SJSA1 (cell line): Measurements from ENCODE around the gene ZNF655. TPM values are rescaled to one million over a fixed set of nuclear protein-coding genes. Genes with fewer than 3 reads are reported as not detected.
"Not testable (repeated sequence)": the region's sequence is repeated elsewhere in the genome, so short reads cannot be mapped to it uniquely, and the experiment has no call there.

Source experiments
- DNase-seq, 2 experiments: peaks; one replicate each; pipeline ENCODE4 v3.0.0-alpha.2; 2015 to 2020; ENCODE audit warnings: low spot score in 2 of 2, low read depth in 1 of 2
- H3K27ac ChIP-seq: fragments of 250-450 bp; sonication (Bioruptor Pico); 2 replicates; pipeline ENCODE4 v1.5.1; 2020; ENCODE audit warnings: mild to moderate bottlenecking, moderate library complexity
- H3K27me3 ChIP-seq: fragments of 250-450 bp; sonication (Bioruptor Pico); replicated peaks from 2 replicates; pipeline ENCODE4 v1.5.1; 2020; ENCODE audit warnings: mild to moderate bottlenecking, moderate library complexity
- H3K36me3 ChIP-seq: fragments of 250-450 bp; sonication (Bioruptor Pico); 2 replicates; pipeline ENCODE4 v1.5.1; 2020; ENCODE audit warnings: mild to moderate bottlenecking
- H3K4me1 ChIP-seq: fragments of 250-450 bp; sonication (Bioruptor Pico); replicated peaks from 2 replicates; pipeline ENCODE4 v1.6.1; 2021; ENCODE audit warnings: mild to moderate bottlenecking
- H3K4me3 ChIP-seq: fragments of 250-450 bp; sonication (Bioruptor Pico); 2 replicates; pipeline ENCODE4 v1.5.1; 2020; ENCODE audit warnings: mild to moderate bottlenecking
- H3K9me3 ChIP-seq: fragments of 250-450 bp; sonication (Bioruptor Pico); replicated peaks from 2 replicates; pipeline ENCODE4 v1.5.1; 2020; ENCODE audit warnings: mild to moderate bottlenecking
- total RNA-seq: library from RNA; depleted of rRNA; stranded (reverse); fragments of >200 nt; shearing (Covaris generic); gene quantifications from 2 replicates; pipeline ENCODE4 v1.2.3, GENCODE V29; 2014

ZNF655 gene
- total RNA-seq, 1 experiment from 2014 or later: 107 TPM

GRCh38 chr7:99551334-99551733, 7.1 kb upstream of the ZNF655 start:
- Histone ChIP-seq H3K36me3 (peaks cover 49% of the 10 kb centered on the region), H3K27me3 (no peaks in the 10 kb centered on the region), H3K27ac (peak overlapping the region; percentile 61), H3K4me3 (peak overlapping the region; percentile 77), H3K4me1 (peaks cover 12% of the 10 kb centered on the region), H3K9me3 (no peaks in the 10 kb centered on the region)
- no peak for DNase-seq

DNA sequence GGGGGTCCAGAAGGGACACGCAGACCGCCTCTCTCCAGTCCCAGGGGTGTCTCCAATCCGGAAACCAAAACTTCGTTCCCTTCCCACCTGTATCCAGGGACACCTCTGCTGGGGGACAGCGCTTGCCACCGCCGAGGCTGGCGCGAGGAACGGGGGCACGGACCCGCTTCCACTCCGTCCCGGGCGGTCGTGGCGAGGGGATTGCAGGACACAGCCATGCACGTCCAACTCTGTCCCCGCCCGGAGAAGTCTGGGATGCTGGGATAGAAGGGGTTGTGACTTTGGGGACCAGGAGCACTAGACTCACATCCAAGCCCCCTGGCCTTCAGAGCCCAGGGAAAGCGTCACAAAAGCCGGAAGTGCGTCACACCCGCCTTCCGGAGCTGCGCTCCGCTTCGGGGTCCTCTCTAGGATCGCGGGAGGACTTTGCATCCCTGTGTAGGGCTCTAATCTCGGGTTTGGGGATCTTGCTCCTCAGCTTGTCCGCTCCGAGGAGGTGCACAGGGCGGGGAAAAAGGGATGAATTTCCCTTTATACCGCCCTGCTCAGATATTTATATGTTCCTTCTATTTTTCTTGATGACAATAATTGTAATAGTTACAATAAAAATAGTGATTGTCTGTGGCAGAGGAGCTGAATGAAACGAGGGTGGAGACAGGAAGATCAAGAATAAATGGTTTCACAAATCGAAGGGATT, 6.5 kb upstream of the ZNF655 start, which contains the start of gene FAM200A:
FAM200A (minus strand) TSS at position 348 of the 697 bp plus-strand sequence. CDS start 3,707 bp downstream, outside the sequence.
- Histone ChIP-seq H3K9me3 (no peaks in the 10 kb centered on the region), H3K4me1 (peaks cover 12% of the 10 kb centered on the region), H3K4me3 (peak within 1 kb of the TSS; percentile 77), H3K27ac (peak within 1 kb of the TSS; percentile 61), H3K36me3 (peaks cover 50% of the 10 kb centered on the region), H3K27me3 (no peaks in the 10 kb centered on the region)
- DNase-seq: peak; percentile 83 to 87

GRCh38 chr7:99553039-99553438, 5.4 kb upstream of the ZNF655 start:
- Histone ChIP-seq H3K4me3 (no peak overlapping the region), H3K36me3 (peaks cover 50% of the 10 kb centered on the region), H3K27me3 (no peaks in the 10 kb centered on the region), H3K4me1 (peaks cover 18% of the 10 kb centered on the region), H3K9me3 (no peaks in the 10 kb centered on the region), H3K27ac (no peak overlapping the region)
- no peak for DNase-seq

DNA sequence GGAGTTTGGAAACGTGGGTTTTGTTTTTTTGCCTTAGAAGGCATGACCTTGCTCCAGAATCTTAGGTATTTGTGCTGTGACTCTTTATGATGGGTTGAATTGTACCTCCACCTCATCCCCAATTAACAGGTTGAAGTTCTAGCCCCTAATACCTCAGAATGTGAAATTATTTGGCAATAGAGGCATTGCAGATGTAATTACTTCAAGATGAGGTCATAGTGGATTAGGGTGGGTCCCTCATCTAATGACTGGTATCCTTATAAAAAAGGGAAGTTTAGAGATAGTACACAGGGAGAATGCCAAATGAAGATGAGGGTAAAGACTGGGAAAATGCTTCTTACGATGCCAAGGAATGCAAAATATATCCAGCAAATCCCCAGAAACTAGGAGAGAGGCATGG, 3.5 kb upstream of the ZNF655 start:
- Histone ChIP-seq H3K9me3 (no peaks in the 10 kb centered on the region), H3K27me3 (no peaks in the 10 kb centered on the region)

GRCh38 chr7:99557196-99557607, 1.2 kb upstream of the ZNF655 start:
- H3K27ac ChIP-seq: peak overlapping the region; percentile 98; the same call in 1 of the 2 replicates
- H3K4me1 ChIP-seq: peaks cover 33% of the 10 kb centered on the region
- peaks cover 67% of the 10 kb centered on the region for H3K36me3 ChIP-seq
- DNase-seq: no peak
- peak overlapping the region; percentile 64 for H3K4me3 ChIP-seq
- H3K9me3 ChIP-seq: no peaks in the 10 kb centered on the region
- H3K27me3 ChIP-seq: no peaks in the 10 kb centered on the region

More for the DNA sequence above, 3.5 kb upstream of the ZNF655 start:
- Histone ChIP-seq H3K4me3 (no peak overlapping the region), H3K36me3 (peaks cover 57% of the 10 kb centered on the region), H3K27ac (no peak overlapping the region), H3K4me1 (peaks cover 18% of the 10 kb centered on the region)
- no peak for DNase-seq

GRCh38 chr7:99557940-99558305, 519 bp upstream of the ZNF655 start:
- H3K27me3 ChIP-seq: no peaks in the 10 kb centered on the region
- no peak for DNase-seq

GRCh38 chr7:99559175-99559915, 903 bp downstream of the ZNF655 start:
- no peaks in the 10 kb centered on the region for H3K27me3 ChIP-seq
- DNase-seq: peak; percentile 69 to 72

More at GRCh38 chr7:99557940-99558305, 519 bp upstream of the ZNF655 start:
- H3K36me3 ChIP-seq: peaks cover 70% of the 10 kb centered on the region
- H3K4me3 ChIP-seq: peak overlapping the region; percentile 64
- H3K4me1 ChIP-seq: peaks cover 34% of the 10 kb centered on the region
- H3K9me3 ChIP-seq: no peaks in the 10 kb centered on the region
- H3K27ac ChIP-seq: peak overlapping the region; percentile 98

DNA sequence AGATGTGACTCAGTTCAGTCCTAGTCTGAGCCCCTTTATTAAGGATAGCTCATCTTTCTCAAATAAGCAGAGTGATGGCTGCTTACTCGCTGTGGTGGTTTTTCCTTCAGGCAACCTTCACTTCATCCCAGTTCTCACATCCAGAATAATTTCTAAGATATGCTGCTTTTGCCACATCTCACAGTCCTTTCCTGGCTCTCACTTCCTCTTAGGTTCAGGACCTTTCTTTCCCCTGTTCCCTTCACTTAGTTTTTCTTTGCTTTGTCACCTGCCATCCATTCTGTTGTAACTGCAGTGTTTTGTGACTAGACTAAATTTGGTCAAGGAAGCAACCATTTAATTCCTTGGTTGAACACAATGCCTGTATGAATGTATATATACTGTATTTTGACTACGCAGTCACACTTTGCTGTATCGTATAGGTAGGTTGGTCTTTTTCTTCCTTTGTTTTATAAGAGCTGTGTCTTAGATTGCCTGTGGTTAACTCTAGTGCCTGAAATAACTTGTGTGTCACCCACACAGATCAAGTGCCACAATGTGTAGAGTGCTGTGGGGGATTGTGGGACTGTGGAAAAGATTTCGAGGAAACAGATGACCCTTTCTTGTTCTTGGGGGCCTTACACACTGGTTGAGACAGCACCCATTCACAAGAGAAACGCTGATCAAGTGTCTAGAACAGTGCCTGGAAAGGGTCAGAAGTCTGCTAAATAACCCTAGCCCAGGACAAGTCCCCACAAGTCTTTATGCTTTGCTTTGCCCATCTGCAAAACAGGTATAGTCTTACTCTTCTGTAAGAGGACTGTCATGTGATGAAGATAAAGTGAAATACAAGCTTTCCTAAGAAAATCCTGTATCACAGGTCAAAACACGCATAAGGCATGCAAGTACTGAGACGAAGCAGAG, 2.6 kb downstream of the ZNF655 start:
- DNase-seq: no peak
- Histone ChIP-seq H3K4me1 (peaks cover 60% of the 10 kb centered on the region), H3K4me3 (no peak overlapping the region)

More at GRCh38 chr7:99559175-99559915, 903 bp downstream of the ZNF655 start:
- H3K36me3 ChIP-seq: peaks cover 76% of the 10 kb centered on the region
- peak overlapping the region; percentile 64 for H3K4me3 ChIP-seq
- peaks cover 46% of the 10 kb centered on the region for H3K4me1 ChIP-seq
- H3K9me3 ChIP-seq: no peaks in the 10 kb centered on the region
- H3K27ac ChIP-seq: peak overlapping the region; percentile 98

DNA sequence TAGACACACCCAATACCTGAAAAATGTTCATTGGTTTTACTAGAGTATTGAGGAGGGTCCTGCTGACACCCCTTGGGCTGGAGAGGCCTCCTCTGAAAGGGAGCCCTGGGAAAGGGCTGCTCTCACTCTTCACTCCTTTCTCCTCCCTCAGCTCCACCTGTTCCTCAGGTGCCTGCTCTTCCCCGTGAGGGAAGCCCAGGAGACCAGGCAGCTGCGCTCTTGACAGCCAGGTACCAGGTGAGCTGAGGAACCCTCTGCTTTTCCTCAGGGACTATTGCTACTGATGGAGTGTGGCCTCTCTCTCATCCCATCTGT, 3.3 kb downstream of the ZNF655 start:
- Histone ChIP-seq H3K4me1 (peaks cover 60% of the 10 kb centered on the region), H3K36me3 (peaks cover 79% of the 10 kb centered on the region), H3K4me3 (no peak overlapping the region), H3K27ac (peak overlapping the region; percentile 98), H3K27me3 (no peaks in the 10 kb centered on the region), H3K9me3 (no peaks in the 10 kb centered on the region)
- DNase-seq: no peak

More for the DNA sequence above, 2.6 kb downstream of the ZNF655 start:
- Histone ChIP-seq H3K9me3 (no peaks in the 10 kb centered on the region), H3K27ac (peak overlapping the region; percentile 98), H3K27me3 (no peaks in the 10 kb centered on the region), H3K36me3 (peaks cover 79% of the 10 kb centered on the region)

DNA sequence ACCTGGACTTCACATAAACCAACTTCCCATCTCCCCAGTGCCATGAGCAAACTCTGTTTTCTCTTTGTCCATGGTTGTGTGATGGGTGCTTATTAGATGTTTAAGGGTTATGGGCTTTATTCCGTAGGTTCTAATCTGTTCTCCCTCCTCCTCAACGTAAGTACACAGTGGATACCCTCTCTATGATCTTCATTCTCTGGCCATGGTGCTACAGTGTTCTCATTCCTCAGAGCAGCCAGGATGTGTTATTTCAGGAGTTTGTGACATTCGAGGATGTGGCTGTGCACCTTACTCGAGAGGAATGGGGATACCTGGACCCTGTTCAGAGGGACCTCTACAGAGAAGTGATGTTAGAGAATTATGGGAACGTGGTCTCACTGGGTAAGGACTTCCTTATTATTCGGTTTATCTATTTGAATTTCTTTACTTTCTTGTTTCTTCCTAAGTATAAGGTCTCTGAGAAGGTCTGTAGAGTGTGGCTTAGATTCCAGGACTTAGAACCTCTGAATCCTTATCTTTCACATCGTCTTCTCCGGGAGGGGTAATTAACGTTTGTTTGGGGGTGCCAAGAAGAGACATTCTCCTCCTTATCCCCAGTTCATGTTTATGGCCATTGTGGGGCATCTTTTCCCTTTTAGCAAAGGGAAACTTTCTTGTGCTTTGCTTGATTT, 3.8 kb downstream of the ZNF655 start:
- no peak for DNase-seq
- Histone ChIP-seq H3K27me3 (no peaks in the 10 kb centered on the region), H3K4me1 (peaks cover 57% of the 10 kb centered on the region), H3K4me3 (no peak overlapping the region), H3K27ac (peak overlapping the region; percentile 98), H3K36me3 (peaks cover 79% of the 10 kb centered on the region), H3K9me3 (no peaks in the 10 kb centered on the region)

DNA sequence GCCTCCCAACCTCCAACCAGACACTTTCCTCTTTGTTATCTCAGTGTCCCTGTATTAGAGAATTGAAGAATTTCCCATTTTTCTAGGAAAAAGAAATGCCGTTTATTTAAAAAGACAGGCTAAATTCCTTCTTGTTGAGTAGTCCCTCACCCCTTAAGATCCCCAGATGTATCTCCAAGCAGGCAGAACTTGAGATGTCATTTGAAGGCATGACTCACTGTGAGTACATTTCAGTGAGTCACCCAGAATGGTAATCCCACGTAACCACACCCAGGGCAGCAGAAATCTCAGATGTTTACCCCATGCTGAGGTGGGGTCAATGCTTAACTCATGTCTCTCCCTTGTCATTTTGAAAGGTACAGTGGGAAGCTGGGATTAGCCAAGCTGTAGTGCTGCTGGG, 4.4 kb downstream of the ZNF655 start:
- Histone ChIP-seq H3K36me3 (peaks cover 82% of the 10 kb centered on the region), H3K4me3 (no peak overlapping the region), H3K27me3 (no peaks in the 10 kb centered on the region)

DNA sequence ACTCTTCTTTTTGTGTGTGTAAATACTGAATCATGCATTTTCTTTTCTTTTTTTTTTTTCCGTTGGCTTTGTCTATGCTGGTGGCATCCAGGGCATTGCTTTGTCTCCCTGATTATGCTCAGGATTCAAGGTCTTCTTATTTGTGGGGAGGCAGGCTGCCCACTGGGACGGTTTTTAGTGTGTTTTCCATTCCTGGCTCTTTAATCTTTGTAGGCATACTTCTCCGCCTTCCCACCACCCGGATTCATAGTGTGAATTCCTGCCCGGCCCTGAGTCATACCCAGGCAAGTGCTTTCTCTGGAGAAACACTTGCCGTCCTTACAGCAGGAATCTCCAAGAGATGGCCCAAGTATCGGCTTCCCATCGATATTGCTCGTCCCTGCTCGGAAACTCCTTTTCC, 5.2 kb downstream of the ZNF655 start:
- DNase-seq: peak; percentile 91 to 97
- peak overlapping the region; percentile 98 for H3K27ac ChIP-seq
- no peaks in the 10 kb centered on the region for H3K9me3 ChIP-seq
- peaks cover 54% of the 10 kb centered on the region for H3K4me1 ChIP-seq
- H3K27me3 ChIP-seq: no peaks in the 10 kb centered on the region
- peaks cover 81% of the 10 kb centered on the region for H3K36me3 ChIP-seq
- H3K4me3 ChIP-seq: no peak overlapping the region

More for the DNA sequence above, 4.4 kb downstream of the ZNF655 start:
- peak; percentile 93 to 96 for DNase-seq
- Histone ChIP-seq H3K4me1 (peaks cover 54% of the 10 kb centered on the region), H3K9me3 (no peaks in the 10 kb centered on the region), H3K27ac (peak overlapping the region; percentile 98)

DNA sequence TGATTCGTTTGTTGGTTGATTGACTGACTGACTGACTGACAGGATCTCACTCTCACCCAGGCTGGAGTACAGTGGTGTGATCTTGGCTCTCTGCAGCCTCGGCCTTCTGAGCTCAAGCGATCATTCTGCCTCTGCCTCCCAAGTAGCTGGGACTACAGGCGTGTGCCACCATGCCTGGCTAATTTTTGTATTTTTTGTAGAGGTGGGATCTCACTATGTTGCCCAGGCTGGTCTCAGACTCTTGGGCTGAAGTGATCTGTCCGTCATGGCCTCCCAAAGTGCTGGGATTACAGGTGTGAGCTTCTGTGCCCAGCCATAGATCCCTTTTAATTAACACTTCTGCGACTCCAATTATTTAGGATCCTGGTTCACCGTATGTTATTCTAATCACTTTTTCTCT, 10.3 kb downstream of the ZNF655 start:
- H3K9me3 ChIP-seq, H3K27ac ChIP-seq, H3K4me3 ChIP-seq, DNase-seq, H3K27me3 ChIP-seq: not testable (repeated sequence)
- H3K36me3 ChIP-seq: peaks cover 97% of the 10 kb centered on the region
- H3K4me1 ChIP-seq: peaks cover 19% of the 10 kb centered on the region
